ENCODE measurements around the gene TLE5.
"Not testable (repeated sequence)": the region's sequence is repeated elsewhere in the genome, so short reads cannot be mapped to it uniquely, and the experiment has no call there.

The TLE5 gene

DNA sequence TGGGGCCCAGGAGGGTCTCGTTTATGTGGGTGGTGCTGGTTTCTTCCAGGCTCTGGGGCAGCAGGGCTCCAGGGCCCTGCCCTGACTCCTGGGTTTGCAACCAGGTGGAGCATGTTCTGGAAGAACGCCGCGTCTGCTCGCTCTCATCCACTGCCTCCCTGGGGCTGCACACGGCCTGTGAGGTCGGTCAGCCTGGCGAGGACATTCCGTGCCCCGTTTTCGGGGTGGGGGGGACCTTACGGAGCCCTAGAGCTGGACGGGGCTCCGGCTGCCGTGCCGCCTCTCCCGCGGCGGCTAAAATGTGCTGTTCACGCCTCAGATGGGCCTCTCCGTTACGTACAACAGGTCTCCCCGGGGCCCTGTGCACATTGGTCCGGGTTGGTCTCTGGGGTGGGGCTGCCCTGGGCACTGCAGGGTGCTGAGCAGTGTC, 35.2 kb upstream of the TLE5 start:
- Histone ChIP-seq H3K36me3 (peaks cover 3% of the 10 kb centered on the region; the same call in 1 of the 2 replicates), H3K27me3 (ENCODE audit: insufficient read depth, low read depth, severe bottlenecking) (no peaks in the 10 kb centered on the region), H3K27ac (no peak overlapping the region), H3K9me3 (ENCODE audit: severe bottlenecking) (no peaks in the 10 kb centered on the region), H3K4me3 (ENCODE audit: low read depth, low read length) (no peak overlapping the region)
- TF ChIP-seq CTCF (IDR thresholded peaks at IDR 0.05; ENCODE audit: low read depth, low read length): no peak
- DNase-seq: no peak

- DNase-seq: no peak
- Histone ChIP-seq H3K27me3 (ENCODE audit: insufficient read depth, low read depth, severe bottlenecking) (no peaks in the 10 kb centered on the region), H3K27ac (no peak overlapping the region), H3K36me3 (peaks cover 3% of the 10 kb centered on the region; the same call in 1 of the 2 replicates), H3K4me3 (ENCODE audit: low read depth, low read length) (no peak overlapping the region), H3K9me3 (ENCODE audit: severe bottlenecking) (no peaks in the 10 kb centered on the region)
- TF ChIP-seq CTCF (IDR thresholded peaks at IDR 0.05; ENCODE audit: low read depth, low read length): no peak
These were observed 34.6 kb upstream of the TLE5 start for GRCh38 chr19:3096902-3097326.

DNA sequence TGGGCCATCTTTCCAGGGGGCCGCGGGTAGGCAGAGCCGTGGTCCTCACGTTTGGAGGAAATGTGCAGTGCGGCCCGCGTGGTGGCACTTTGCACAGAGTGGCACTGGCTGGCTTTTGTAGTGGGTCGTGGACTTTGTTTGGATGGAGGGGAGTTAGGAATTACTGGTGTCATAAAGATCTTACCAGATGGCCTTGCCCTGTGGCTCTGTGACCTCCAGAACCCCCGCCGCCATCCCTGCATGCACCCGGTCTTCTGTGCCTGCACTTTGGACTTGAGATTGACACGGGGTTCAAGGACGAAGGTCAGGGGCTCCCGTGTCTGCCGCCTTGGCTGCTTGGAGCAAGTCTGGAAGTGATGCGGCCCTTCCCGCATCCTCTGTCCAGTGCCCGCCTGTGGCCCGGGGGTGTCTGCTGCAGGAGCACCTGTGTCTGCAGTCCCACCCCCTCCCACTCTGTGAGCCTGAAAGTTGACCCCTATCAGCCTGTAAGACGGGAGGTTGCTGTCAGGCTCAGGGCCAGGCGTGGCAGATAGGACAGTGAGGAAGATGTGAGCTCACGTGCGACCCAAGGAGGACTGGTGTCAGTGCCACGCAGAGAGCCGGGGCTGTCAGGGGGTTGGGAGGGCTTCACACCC, 34.1 kb upstream of the TLE5 start:
- H3K27ac ChIP-seq: no peak overlapping the region
- no peak for DNase-seq
- H3K4me3 ChIP-seq (ENCODE audit: low read depth, low read length): no peak overlapping the region
- no peak for TF ChIP-seq CTCF (IDR thresholded peaks at IDR 0.05; ENCODE audit: low read depth, low read length)
- H3K9me3 ChIP-seq (ENCODE audit: severe bottlenecking): no peaks in the 10 kb centered on the region
- peaks cover 3% of the 10 kb centered on the region; the same call in 1 of the 2 replicates for H3K36me3 ChIP-seq
- H3K27me3 ChIP-seq (ENCODE audit: insufficient read depth, low read depth, severe bottlenecking): no peaks in the 10 kb centered on the region

GRCh38 chr19:3095441-3096191, 33.3 kb upstream of the TLE5 start:
- Histone ChIP-seq H3K9me3 (ENCODE audit: severe bottlenecking) (no peaks in the 10 kb centered on the region), H3K27me3 (ENCODE audit: insufficient read depth, low read depth, severe bottlenecking) (no peaks in the 10 kb centered on the region), H3K27ac (no peak overlapping the region; the same call in 1 of the 2 replicates), H3K36me3 (peaks cover 3% of the 10 kb centered on the region; the same call in 1 of the 2 replicates), H3K4me3 (ENCODE audit: low read depth, low read length) (peak overlapping the region; percentile 74)
- DNase-seq: no peak
- no peak for TF ChIP-seq CTCF (IDR thresholded peaks at IDR 0.05; ENCODE audit: low read depth, low read length)

- Histone ChIP-seq H3K36me3 (peaks cover 3% of the 10 kb centered on the region; the same call in 1 of the 2 replicates), H3K27ac (peak overlapping the region; percentile 72)
- DNase-seq: no peak
These were observed 32.5 kb upstream of the TLE5 start for GRCh38 chr19:3094601-3095440.

GRCh38 chr19:3089299-3089855, 27.1 kb upstream of the TLE5 start:
- not testable (repeated sequence) for H3K4me3 ChIP-seq (ENCODE audit: low read depth, low read length); DNase-seq; H3K36me3 ChIP-seq; H3K27me3 ChIP-seq (ENCODE audit: insufficient read depth, low read depth, severe bottlenecking); H3K9me3 ChIP-seq (ENCODE audit: severe bottlenecking); H3K27ac ChIP-seq

More at GRCh38 chr19:3094601-3095440, 32.5 kb upstream of the TLE5 start:
- peak overlapping the region; percentile 74 for H3K4me3 ChIP-seq (ENCODE audit: low read depth, low read length)
- no peaks in the 10 kb centered on the region for H3K9me3 ChIP-seq (ENCODE audit: severe bottlenecking)
- no peaks in the 10 kb centered on the region for H3K27me3 ChIP-seq (ENCODE audit: insufficient read depth, low read depth, severe bottlenecking)
- no peak for TF ChIP-seq CTCF (IDR thresholded peaks at IDR 0.05; ENCODE audit: low read depth, low read length)

Measured in WERI-Rb-1 (cell line).